HT-29 (cell line): ENCODE results near the gene SRPRA. TPM values are rescaled to one million over a fixed set of nuclear protein-coding genes. Genes with fewer than 3 reads are reported as not detected.
"Not testable (repeated sequence)": the region's sequence is repeated elsewhere in the genome, so short reads cannot be mapped to it uniquely, and the experiment has no call there.

Experiments
- DNase-seq: peaks from one replicate; pipeline ENCODE4 v3.0.0-alpha.2; 2015; ENCODE audit warnings: low spot score
- total RNA-seq: library from RNA; depleted of rRNA; stranded (reverse); fragments of >200 nt; shearing (Covaris generic); gene quantifications from 2 replicates; pipeline ENCODE4 v1.2.3, GENCODE V29; 2014

The SRPRA gene
- total RNA-seq, 1 experiment from 2014 or later: 126 TPM

GRCh38 chr11:126282736-126283591, 14.3 kb upstream of the SRPRA start, which contains the start of gene TIRAP:
TSS of gene TIRAP (plus strand) at chr11:126283093. CDS start at chr11:126290895, 7,802 bp downstream.
- DNase-seq: peak; percentile 71

GRCh38 chr11:126282361-126282735, 13.7 kb upstream of the SRPRA start:
- DNase-seq: peak; percentile 57

DNA sequence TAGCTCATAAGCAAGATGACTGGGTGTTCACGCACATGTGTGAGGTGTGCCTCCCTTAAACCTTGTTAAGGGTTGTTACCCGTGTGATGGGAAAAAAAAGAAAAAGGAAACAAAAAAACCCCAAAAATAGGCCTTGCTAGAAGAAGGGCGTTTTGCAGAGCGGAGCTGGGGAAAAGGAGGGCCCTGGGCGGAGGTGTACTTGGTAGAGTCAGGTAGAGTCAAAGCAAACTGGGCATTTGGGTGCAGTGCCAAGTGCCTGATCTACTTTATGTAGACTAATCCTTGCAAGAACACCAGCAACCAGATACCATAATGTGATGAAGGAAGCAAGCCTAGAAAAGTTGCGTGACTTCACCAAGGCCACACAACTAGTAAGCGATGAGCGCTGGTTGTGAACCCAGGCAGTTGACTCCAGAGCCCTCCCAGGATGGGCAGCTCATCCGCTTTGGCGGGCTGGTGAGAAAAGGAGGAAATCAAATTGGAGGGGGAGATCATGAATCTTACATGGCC, 13.0 kb upstream of the SRPRA start:
- no peak for DNase-seq

GRCh38 chr11:126281245-126281644, 12.6 kb upstream of the SRPRA start:
- no peak for DNase-seq

GRCh38 chr11:126280595-126280994, 11.9 kb upstream of the SRPRA start:
- no peak for DNase-seq

DNA sequence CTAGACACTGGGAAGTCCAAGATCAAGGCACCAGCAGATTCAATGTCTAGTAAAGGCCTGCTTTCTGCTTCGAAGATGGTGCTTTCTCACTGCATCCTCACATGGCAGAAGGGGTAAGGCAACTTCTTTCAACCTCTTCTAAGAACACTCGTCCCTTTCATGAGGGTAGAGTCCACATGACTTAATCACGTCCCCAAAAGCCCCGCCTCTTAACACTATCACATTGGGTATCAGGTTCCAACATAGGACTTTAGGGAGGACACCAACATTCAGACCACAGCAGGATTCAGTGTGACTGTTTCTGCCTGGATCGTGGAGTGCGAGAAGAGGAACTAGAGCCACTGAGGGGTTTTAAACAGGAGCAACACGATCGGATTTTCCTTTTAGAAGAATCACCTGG, 10.5 kb upstream of the SRPRA start:
- DNase-seq: no peak

DNA sequence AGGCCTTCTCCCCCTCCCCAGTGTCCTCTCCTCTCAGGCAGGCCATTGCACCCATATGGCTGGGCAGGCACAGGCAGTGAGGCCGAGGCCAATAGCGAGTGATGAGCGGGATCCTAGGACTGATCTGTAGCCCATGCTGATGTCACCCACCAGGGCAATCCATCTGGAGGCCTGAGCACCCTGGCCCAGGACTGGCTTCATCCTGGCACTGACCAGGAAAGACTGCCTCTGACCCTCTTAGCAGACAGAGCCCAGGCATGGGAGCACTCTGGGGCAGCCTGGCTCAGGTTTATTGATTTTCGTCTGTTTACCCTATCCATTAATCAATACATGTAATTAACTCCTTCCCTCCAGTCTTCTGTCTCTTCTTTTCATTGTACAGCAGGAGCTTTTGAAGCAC, 9.1 kb upstream of the SRPRA start:
- DNase-seq: no peak

GRCh38 chr11:126277322-126277721, 8.6 kb upstream of the SRPRA start:
- no peak for DNase-seq

DNA sequence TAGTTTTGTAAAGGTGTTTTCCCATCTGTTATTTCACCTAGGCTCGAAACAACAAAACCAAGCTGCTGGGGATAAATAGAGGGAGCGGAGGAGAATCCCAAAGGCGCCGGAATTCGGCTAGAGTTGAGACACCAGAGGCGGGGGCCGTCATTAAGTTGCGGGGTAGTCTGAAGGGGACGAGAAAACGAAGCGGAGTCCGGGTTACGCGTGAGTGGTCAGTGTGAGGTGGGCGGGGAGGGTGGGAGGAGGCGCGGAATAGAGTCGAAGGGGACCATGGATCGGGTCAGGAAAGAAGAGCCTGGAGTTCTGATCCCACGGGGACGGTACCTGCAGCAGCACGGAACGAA, 361 bp downstream of the SRPRA start:
- DNase-seq: no peak

DNA sequence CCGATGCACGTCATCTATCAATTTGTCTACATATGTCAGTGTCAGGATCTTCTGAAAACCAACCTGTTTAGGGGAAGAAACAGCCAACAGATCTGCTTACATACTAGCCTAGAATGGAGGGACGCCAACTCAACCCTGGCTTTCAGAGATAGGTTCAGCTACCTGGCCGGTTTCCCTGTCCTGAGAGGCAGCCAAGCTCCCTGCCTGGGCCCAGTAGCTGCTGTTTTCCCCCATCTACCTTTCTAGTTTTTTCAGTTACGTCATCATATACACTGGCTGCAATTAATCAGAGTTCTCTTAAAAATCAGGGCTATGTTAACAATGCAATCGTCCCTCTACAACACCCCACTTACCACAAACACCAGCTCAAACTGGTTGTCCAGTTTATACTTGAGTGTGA, 1.0 kb downstream of the SRPRA start:
- DNase-seq: no peak

GRCh38 chr11:126265811-126266210, 2.9 kb downstream of the SRPRA start:
- peak; percentile 20 for DNase-seq

DNA sequence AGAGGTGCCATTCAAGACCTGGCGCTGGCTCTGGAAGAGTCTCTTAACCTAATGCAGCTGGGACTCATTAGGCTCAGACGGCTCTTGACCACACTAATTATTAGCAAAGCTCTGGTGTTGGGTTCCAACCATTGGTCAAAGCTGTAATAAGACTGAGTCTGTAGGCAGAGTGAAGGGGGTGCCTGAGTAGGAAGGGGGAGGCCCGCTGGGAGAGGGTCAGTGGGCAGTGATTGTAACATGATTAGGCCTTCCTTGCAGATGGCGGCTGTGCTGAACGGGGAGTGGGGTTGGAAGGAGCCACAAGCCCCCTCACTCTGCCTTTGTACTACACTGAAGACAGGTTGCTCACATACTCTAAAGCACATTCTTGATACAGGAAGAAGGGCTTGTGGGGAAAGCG, 5.2 kb downstream of the SRPRA start:
- DNase-seq: no peak

DNA sequence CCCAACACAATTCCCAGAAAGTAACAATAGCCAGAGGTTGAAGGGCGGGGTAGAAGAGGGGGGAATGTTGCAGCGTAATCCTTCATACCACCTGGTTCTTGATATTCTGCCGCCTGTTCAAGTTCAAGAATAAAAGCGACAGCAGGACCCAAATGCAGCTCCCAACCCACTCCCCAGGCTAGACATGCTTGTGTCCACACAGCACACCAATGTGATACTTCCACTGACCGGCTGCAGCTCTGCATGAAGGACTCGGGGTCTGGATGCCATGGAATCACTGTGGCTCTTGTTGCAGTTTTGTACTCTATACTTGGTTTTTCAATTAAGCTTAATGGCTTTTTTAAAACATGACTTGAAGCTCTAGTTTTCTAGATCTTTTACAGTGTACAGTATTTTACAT, 6.5 kb downstream of the SRPRA start:
- no peak for DNase-seq

- no peak for DNase-seq
These were observed 10.9 kb downstream of the SRPRA start for GRCh38 chr11:126257764-126258163.

DNA sequence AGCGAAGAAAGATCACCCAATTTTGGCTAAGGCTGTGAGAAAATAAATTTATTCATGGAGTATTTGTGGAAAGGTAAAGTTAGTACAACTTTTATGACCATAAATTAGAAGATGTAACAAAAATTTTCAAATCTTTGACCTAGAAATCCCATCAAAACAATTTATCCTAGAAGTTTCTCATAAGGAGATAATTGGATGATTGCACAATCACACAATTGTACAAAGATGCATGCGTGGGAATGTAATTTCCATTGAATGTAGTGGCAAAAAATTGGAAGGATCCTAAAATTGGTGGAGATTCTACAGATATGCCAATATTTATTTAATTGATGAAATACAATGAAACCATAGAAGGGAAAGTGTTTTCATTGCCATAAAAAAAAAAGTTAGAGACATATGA, 11.6 kb downstream of the SRPRA start:
- DNase-seq: no peak

GRCh38 chr11:126256216-126256615, 12.5 kb downstream of the SRPRA start:
- no peak for DNase-seq

- DNase-seq: not testable (repeated sequence)
These were observed 13.2 kb downstream of the SRPRA start for GRCh38 chr11:126255507-126255906.

DNA sequence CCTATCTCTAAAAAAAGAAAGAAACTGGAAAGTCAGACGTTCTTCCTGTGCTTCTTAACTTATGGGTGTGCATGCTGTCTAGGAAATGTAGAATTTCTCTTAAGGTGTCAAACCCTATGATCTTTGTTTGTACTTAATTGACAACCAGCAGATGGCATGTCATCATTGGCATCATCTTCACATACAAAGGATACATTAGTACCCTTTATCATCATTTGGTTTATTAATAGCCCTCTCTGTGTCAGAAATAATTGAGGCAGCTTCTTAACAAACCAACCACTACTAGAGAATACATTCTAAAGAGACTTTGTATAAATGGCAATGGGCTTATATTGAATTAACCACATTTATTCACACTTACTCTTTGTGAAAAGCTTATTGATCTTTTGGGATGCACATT, 13.9 kb downstream of the SRPRA start:
- DNase-seq: no peak

GRCh38 chr11:126253265-126253664, 15.4 kb downstream of the SRPRA start:
- DNase-seq: no peak

DNA sequence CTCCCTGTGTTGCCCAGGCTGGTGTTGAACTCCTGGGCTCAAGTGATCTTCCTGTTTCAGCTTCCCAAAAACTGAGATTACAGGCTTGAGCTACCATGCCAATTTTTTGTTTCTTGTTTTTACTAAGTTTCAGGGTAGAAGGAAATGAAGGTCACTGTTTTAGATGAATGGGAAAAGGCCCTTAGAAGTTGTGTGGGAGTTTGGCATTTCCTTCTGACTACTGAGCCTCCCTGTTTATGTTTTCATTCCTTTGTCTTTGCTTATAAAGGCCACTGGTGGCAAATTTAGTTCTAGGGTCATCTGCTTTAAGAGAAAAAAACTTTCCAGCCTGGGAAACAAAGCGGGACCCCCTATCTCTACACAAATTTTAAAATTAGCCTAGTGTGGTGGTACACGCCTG, 22.1 kb downstream of the SRPRA start:
- no peak for DNase-seq

DNA sequence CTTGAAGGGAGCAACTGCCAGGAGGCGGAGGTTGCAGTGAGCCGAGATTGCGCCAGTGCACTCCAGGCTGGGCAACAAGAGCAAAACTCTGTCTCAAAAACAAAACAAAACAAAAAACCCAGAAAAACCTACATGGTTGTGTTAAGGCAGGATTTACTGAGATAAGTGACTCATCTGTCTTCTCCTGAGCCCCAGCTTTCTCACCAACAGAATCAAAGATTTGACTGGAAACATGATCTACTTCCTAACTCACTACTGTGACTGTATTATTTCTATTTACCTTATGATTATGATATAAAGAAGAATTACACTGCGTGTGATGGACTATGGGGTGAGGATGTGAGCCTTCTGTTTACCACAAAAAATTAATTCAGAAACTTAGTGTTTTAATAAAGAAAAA, 35.3 kb downstream of the SRPRA start:
- no peak for DNase-seq

GRCh38 chr11:126232683-126233082, 36.0 kb downstream of the SRPRA start:
- no peak for DNase-seq

DNA sequence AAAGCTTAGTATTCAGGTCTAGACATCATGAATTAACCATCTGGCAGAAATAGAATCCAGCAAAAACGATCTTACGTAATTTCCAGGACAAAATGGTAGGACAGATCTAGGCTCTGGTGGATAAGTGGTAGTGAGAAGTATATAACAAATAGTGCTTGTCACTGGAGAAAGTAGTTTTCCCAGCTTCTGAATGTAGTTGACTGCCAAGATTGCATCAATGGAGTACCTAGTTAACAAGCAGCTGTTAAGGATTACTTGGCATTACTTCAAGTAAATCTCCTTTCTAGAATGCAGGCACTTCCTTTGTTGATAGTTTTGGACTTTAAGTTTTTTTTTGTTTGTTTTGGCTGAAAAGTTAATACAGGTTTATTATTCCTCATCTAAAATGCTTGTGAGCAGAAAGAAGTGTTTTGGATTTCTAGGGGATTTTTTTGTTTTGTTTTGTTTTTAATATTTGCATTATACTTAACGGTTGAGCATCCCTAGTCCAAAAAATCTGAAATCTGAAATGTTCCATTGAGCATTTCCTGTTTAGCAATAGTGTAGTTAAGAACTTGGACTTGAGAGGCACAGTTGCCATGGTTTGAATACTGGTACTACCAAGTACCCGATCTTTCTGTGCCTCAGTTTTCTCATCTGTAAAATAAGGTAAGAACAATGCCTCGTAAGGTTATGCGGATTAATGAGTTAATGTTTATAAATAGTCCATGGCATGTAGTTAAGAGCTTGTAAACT, 36.8 kb downstream of the SRPRA start:
- DNase-seq: no peak
